IPS-15b (cell line): ENCODE measurements around the gene TRPC6.
"Not testable (repeated sequence)": the region's sequence is repeated elsewhere in the genome, so short reads cannot be mapped to it uniquely, and the experiment has no call there.

Experiments
- H3K27me3 ChIP-seq: one replicate; pipeline ENCODE4 v1.6.1; 2013; ENCODE audit warnings: low read length; ENCODE audit not compliant: control insufficient read depth, insufficient read depth
- H3K36me3 ChIP-seq: one replicate; pipeline ENCODE4 v1.6.1; 2013; ENCODE audit warnings: low read length; ENCODE audit not compliant: control insufficient read depth, insufficient read depth
- H3K4me1 ChIP-seq: one replicate; pipeline ENCODE4 v1.6.1; 2013; ENCODE audit warnings: mild to moderate bottlenecking, low read length; ENCODE audit not compliant: control insufficient read depth, insufficient read depth
- H3K4me3 ChIP-seq: one replicate; pipeline ENCODE4 v1.5.1; 2013; ENCODE audit warnings: low read depth, low read length
- H3K9ac ChIP-seq: one replicate; pipeline ENCODE4 v1.6.1; 2013; ENCODE audit warnings: low read depth, mild to moderate bottlenecking, low read length
- H3K9me3 ChIP-seq: one replicate; pipeline ENCODE4 v1.6.1; 2013; ENCODE audit warnings: mild to moderate bottlenecking, low read length; ENCODE audit not compliant: control insufficient read depth, insufficient read depth

The TRPC6 gene

GRCh38 chr11:101475699-101476098, 108.1 kb downstream of the TRPC6 start:
- no peak overlapping the region for H3K4me3 ChIP-seq
- H3K9me3 ChIP-seq, result no peaks in the 10 kb centered on the region
- no peaks in the 10 kb centered on the region for H3K36me3 ChIP-seq
- H3K9ac ChIP-seq, result no peak overlapping the region
- peaks cover 5% of the 10 kb centered on the region for H3K4me1 ChIP-seq
- H3K27me3 ChIP-seq, result no peaks in the 10 kb centered on the region

- no peaks in the 10 kb centered on the region for H3K27me3 ChIP-seq
- no peak overlapping the region for H3K4me3 ChIP-seq
Measured at GRCh38 chr11:101474666-101475065, 109.1 kb downstream of the TRPC6 start.

GRCh38 chr11:101470881-101471520, 112.8 kb downstream of the TRPC6 start:
- no peak overlapping the region for H3K4me3 ChIP-seq
- H3K9ac ChIP-seq, result no peak overlapping the region
- no peaks in the 10 kb centered on the region for H3K9me3 ChIP-seq
- H3K27me3 ChIP-seq, result no peaks in the 10 kb centered on the region
- H3K4me1 ChIP-seq, result no peaks in the 10 kb centered on the region
- H3K36me3 ChIP-seq, result no peaks in the 10 kb centered on the region

More at GRCh38 chr11:101474666-101475065, 109.1 kb downstream of the TRPC6 start:
- Histone ChIP-seq H3K36me3 (no peaks in the 10 kb centered on the region), H3K9ac (no peak overlapping the region), H3K9me3 (no peaks in the 10 kb centered on the region), H3K4me1 (peaks cover 5% of the 10 kb centered on the region)

- Histone ChIP-seq H3K4me3 (no peak overlapping the region), H3K4me1 (no peaks in the 10 kb centered on the region), H3K36me3 (no peaks in the 10 kb centered on the region), H3K9ac (no peak overlapping the region), H3K27me3 (no peaks in the 10 kb centered on the region), H3K9me3 (no peaks in the 10 kb centered on the region)
Measured at GRCh38 chr11:101470419-101470818, 113.4 kb downstream of the TRPC6 start.

- Histone ChIP-seq H3K9ac (no peak overlapping the region), H3K9me3 (no peaks in the 10 kb centered on the region), H3K4me1 (no peaks in the 10 kb centered on the region), H3K36me3 (no peaks in the 10 kb centered on the region), H3K4me3 (no peak overlapping the region), H3K27me3 (no peaks in the 10 kb centered on the region)
Measured at GRCh38 chr11:101466352-101466751, 117.5 kb downstream of the TRPC6 start.

GRCh38 chr11:101464388-101464787, 119.4 kb downstream of the TRPC6 start:
- not testable (repeated sequence) for H3K9me3 ChIP-seq

GRCh38 chr11:101459020-101459419, 124.8 kb downstream of the TRPC6 start:
- no peaks in the 10 kb centered on the region for H3K27me3 ChIP-seq

More at GRCh38 chr11:101464388-101464787, 119.4 kb downstream of the TRPC6 start:
- not testable (repeated sequence) for H3K36me3 ChIP-seq, H3K4me3 ChIP-seq, H3K27me3 ChIP-seq, H3K4me1 ChIP-seq, H3K9ac ChIP-seq

GRCh38 chr11:101458161-101458560, 125.6 kb downstream of the TRPC6 start:
- H3K4me1 ChIP-seq, result no peaks in the 10 kb centered on the region
- H3K9ac ChIP-seq, result no peak overlapping the region
- no peaks in the 10 kb centered on the region for H3K36me3 ChIP-seq
- no peak overlapping the region for H3K4me3 ChIP-seq
- no peaks in the 10 kb centered on the region for H3K9me3 ChIP-seq
- H3K27me3 ChIP-seq, result no peaks in the 10 kb centered on the region

More at GRCh38 chr11:101459020-101459419, 124.8 kb downstream of the TRPC6 start:
- Histone ChIP-seq H3K4me1 (no peaks in the 10 kb centered on the region), H3K4me3 (no peak overlapping the region), H3K36me3 (no peaks in the 10 kb centered on the region), H3K9ac (no peak overlapping the region), H3K9me3 (no peaks in the 10 kb centered on the region)

- Histone ChIP-seq H3K36me3 (no peaks in the 10 kb centered on the region), H3K27me3 (no peaks in the 10 kb centered on the region), H3K9ac (no peak overlapping the region), H3K4me1 (no peaks in the 10 kb centered on the region), H3K4me3 (no peak overlapping the region), H3K9me3 (no peaks in the 10 kb centered on the region)
Measured at GRCh38 chr11:101456812-101457211, 127.0 kb downstream of the TRPC6 start.

GRCh38 chr11:101453682-101454081, 130.1 kb downstream of the TRPC6 start:
- Histone ChIP-seq H3K36me3 (no peaks in the 10 kb centered on the region), H3K4me3 (no peak overlapping the region), H3K9me3 (no peaks in the 10 kb centered on the region), H3K9ac (no peak overlapping the region), H3K27me3 (no peaks in the 10 kb centered on the region), H3K4me1 (no peaks in the 10 kb centered on the region)

- Histone ChIP-seq H3K9me3 (no peaks in the 10 kb centered on the region), H3K27me3 (no peaks in the 10 kb centered on the region), H3K4me3 (no peak overlapping the region), H3K9ac (no peak overlapping the region), H3K4me1 (no peaks in the 10 kb centered on the region), H3K36me3 (no peaks in the 10 kb centered on the region)
Measured at GRCh38 chr11:101448881-101449442, 134.8 kb downstream of the TRPC6 start.

GRCh38 chr11:101446726-101447125, 137.1 kb downstream of the TRPC6 start:
- Histone ChIP-seq H3K9ac (no peak overlapping the region), H3K27me3 (no peaks in the 10 kb centered on the region), H3K4me1 (no peaks in the 10 kb centered on the region), H3K4me3 (no peak overlapping the region), H3K9me3 (no peaks in the 10 kb centered on the region), H3K36me3 (no peaks in the 10 kb centered on the region)
